ENCODE data around the gene SLC6A19. TPM values are rescaled to one million over a fixed set of nuclear protein-coding genes. Genes with fewer than 3 reads are reported as not detected.

Gene SLC6A19
- total and polyA plus RNA-seq, 10 donors: under 0.01 to 0.50 TPM; not detected in 8

DNA sequence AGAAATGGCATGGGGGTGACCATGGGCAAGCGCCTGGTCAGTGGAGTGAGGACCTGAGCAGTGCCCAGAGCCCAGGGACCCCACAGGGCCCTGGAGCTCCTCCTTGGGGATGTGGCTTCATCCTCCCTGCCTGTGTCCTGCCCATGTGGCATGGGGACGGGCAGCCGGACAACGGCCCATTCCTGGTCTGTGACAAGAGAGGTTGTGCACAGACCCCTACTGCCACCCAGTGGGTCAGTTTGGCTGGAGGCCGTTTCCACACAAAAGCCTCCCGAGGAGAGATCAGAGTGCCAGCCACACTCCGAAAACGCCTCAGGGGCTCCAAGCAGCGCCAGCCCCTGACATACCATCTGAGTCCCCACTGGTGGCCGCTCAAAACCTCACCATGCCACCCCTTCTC lies 43.6 kb downstream of the SLC6A19 start:
- H3K4me1 ChIP-seq: peaks cover 0 to 5% (median 0%) of the 10 kb centered on the region in 6 donors
- 37 to 63% (median 58%) methylated on average over 6 to 10 of the region's 10 CpGs for WGBS, 5 donors
- TF ChIP-seq POLR2AphosphoS5 (IDR thresholded peaks at IDR 0.05) (no peak), POLR2A (IDR thresholded peaks at IDR 0.05) (no peak), CTCF (IDR thresholded peaks at IDR 0.05 in 8 of 11, conservative IDR thresholded peaks at IDR 0.05 in 3 of 11) (no peak)
- no peak overlapping the region for H3K27ac ChIP-seq
- no peaks in the 10 kb centered on the region for H3K9me3 ChIP-seq
- intact Hi-C loops (cut with DNase I; ENCODE audit: low total_unique reads): no loop called here
- DNase-seq: no peak
- H3K27me3 ChIP-seq (replicated peaks in 1 of 7): peaks cover 3 to 72% (median 34%) of the 10 kb centered on the region in 7 donors
- no peak overlapping the region for H3K4me3 ChIP-seq
- no peaks in the 10 kb centered on the region for H3K36me3 ChIP-seq

DNA sequence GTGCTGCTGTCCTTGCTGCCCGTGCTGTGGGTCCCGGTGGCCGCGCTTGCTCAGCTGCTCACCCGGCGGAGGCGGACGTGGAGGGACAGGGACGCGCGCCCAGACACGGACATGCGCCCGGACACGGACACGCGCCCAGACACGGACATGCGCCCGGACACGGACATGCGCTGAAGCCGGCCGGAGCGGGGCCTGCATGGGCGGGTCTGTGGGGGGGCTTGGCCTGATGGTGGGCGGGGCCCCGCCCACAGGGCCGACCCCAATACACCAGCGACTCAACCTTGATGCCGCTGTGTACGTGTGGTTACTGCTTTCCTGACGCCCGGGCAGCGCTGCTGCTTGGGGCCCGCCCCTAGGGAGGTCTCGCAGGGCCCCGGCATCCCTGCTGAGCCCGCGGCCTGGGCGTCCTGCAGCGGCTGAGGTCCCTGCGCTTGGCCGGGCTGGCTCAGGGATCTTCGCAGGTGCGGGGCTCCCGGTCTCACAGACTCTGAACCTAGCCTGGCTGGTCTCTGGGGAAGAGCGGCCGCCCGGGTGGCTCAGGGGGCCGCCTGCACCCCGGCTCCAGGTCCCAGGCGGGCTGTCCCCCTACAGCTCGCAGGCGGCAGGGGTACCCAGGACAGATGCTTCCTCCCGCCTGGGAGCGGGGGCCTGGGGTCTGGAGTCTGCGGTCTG lies 44.6 kb downstream of the SLC6A19 start:
- no peak overlapping the region for H3K4me3 ChIP-seq
- no peak for TF ChIP-seq POLR2A (IDR thresholded peaks at IDR 0.05)
- no peak for TF ChIP-seq POLR2AphosphoS5 (IDR thresholded peaks at IDR 0.05)
- TF ChIP-seq CTCF (IDR thresholded peaks at IDR 0.05 in 8 of 11, conservative IDR thresholded peaks at IDR 0.05 in 3 of 11): no peak
- no peak for DNase-seq
- no peaks in the 10 kb centered on the region for H3K36me3 ChIP-seq
- WGBS, 5 donors: 31 to 59% (median 37%) methylated on average over 7 to 58 of the region's 58 CpGs
- peaks cover 0 to 5% (median 0%) of the 10 kb centered on the region in 6 donors for H3K4me1 ChIP-seq
- H3K27me3 ChIP-seq (replicated peaks in 1 of 7): peaks cover 3 to 72% (median 34%) of the 10 kb centered on the region in 7 donors
- H3K27ac ChIP-seq: no peak overlapping the region
- H3K9me3 ChIP-seq: no peaks in the 10 kb centered on the region
- intact Hi-C loops (cut with DNase I; ENCODE audit: low total_unique reads): no loop called here

DNA sequence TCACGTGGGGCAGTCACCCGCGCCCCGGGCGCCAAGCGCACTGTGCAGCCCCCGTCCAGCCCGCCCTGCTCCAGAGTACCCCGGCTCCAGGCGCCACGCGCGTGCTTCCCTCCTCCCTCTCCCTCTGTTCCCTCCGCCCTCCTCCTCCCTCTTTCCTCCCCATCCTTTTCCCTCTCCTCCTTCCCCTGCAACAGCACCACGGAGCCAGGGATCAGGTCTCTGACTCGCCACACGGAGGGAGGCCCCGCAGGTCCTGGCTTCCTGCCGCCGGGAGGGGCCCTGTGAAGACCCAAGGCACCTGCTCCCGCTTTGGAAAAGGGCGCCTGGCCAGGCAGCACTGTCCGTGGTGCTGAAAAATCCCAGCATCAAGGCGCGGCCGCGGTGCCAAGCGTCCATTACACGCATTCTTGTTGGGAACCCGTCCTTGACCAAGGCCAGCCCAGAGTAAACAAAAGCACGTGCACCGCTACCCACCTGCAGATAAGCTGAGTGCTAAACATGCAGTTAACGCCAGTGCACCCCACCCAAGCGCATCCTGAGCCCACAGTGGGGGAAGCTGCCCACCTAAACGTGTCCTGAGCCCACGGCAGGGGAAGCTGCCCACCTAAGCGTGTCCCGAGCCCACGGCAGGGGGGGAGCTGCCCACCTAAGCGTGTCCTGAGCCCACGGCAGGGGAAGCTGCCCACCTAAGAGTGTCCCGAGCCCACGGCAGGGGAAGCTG lies 45.5 kb downstream of the SLC6A19 start:
- Histone ChIP-seq H3K4me1 (peaks cover 0 to 5% (median 0%) of the 10 kb centered on the region in 6 donors), H3K27me3 (replicated peaks in 1 of 7) (peaks cover 3 to 68% (median 34%) of the 10 kb centered on the region in 7 donors), H3K4me3 (no peak overlapping the region), H3K27ac (no peak overlapping the region), H3K36me3 (no peaks in the 10 kb centered on the region), H3K9me3 (no peaks in the 10 kb centered on the region)
- no peak for TF ChIP-seq CTCF (IDR thresholded peaks at IDR 0.05 in 8 of 11, conservative IDR thresholded peaks at IDR 0.05 in 3 of 11)
- no peak for TF ChIP-seq POLR2AphosphoS5 (IDR thresholded peaks at IDR 0.05)
- TF ChIP-seq POLR2A (IDR thresholded peaks at IDR 0.05): no peak
- intact Hi-C loops (cut with DNase I; ENCODE audit: low total_unique reads): no loop called here
- no peak for DNase-seq
- 15 to 24% (median 19%) methylated on average over 22 to 43 of the region's 43 CpGs for WGBS, 5 donors

GRCh38 chr5:1247811-1248210 lies 46.4 kb downstream of the SLC6A19 start:
- DNase-seq: no peak
- H3K27me3 ChIP-seq (replicated peaks in 1 of 7): peaks cover 3 to 64% (median 34%) of the 10 kb centered on the region in 7 donors
- H3K36me3 ChIP-seq: no peaks in the 10 kb centered on the region
- no peak overlapping the region for H3K4me3 ChIP-seq
- H3K4me1 ChIP-seq: peaks cover 0 to 5% (median 0%) of the 10 kb centered on the region in 6 donors
- TF ChIP-seq POLR2A (IDR thresholded peaks at IDR 0.05): no peak
- no peak for TF ChIP-seq POLR2AphosphoS5 (IDR thresholded peaks at IDR 0.05)
- TF ChIP-seq CTCF (IDR thresholded peaks at IDR 0.05 in 8 of 11, conservative IDR thresholded peaks at IDR 0.05 in 3 of 11): no peak
- intact Hi-C loops (cut with DNase I; ENCODE audit: low total_unique reads): no loop called here
- no peaks in the 10 kb centered on the region for H3K9me3 ChIP-seq
- no peak overlapping the region for H3K27ac ChIP-seq
- 69 to 81% (median 79%) methylated on average over 6 of the region's 6 CpGs for WGBS, 5 donors
